GM12864 (cell line): Measurements from ENCODE around the gene RALY.

ENCODE experiments used
- DNase-seq: peaks from one replicate; pipeline ENCODE4 v3.0.0-alpha.2; 2011; ENCODE audit warnings: low read depth
- H3K4me3 ChIP-seq: 2 replicates; pipeline ENCODE4 v1.5.1; 2011; ENCODE audit warnings: mild to moderate bottlenecking, low read depth, low read length, control low read depth
- CTCF ChIP-seq: IDR thresholded peaks from 2 replicates; pipeline ENCODE4 v1.5.1; 2011; ENCODE audit warnings: low read depth, mild to moderate bottlenecking, moderate library complexity, low read length, control low read depth, inconsistent platforms; ENCODE audit errors: missing control alignments

Gene RALY

GRCh38 chr20:34083137-34083536 lies 89.4 kb downstream of the RALY start:
- DNase-seq = no peak
- no peak overlapping the region for H3K4me3 ChIP-seq
- TF ChIP-seq CTCF = no peak

GRCh38 chr20:34083781-34084180 lies 90.1 kb downstream of the RALY start:
- TF ChIP-seq CTCF = no peak
- no peak for DNase-seq
- no peak overlapping the region for H3K4me3 ChIP-seq

DNA sequence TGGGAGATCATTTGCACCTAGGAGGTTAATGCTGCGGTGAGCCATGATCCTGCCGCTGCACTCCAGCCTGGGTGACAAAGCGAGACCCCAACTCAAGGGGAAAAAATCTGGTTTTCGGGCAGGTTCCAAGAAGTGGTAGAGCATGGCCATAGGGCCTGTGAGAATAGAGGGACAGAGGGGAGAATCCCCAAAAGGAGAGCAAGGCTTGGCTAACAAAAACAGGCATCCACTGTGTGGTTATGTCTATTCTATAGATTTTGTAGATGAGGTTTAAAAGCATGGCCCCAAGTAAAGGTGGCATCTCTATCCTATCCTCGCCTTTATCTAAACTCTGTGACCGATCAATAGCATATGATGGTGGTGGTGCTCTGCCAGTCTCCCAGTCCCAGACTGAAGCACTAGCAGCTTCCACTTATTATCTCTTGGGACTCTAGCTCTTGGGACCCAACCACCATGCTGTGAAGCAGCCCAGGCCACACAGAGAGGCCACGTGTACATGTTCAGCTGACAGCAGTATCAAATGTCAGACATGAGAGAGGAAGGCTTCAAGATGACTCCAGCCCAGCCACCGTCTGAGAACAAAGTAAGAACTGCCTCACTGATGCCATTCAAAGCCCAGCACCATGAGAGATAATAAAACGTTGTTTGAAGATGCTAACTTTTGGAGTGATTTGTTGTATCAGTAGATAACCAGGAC lies 90.7 kb downstream of the RALY start:
- DNase-seq = no peak
- no peak for TF ChIP-seq CTCF

GRCh38 chr20:34085544-34086040 lies 91.9 kb downstream of the RALY start:
- TF ChIP-seq CTCF = no peak
- H3K4me3 ChIP-seq = no peak overlapping the region
- DNase-seq = no peak

More for the DNA sequence above, 90.7 kb downstream of the RALY start:
- H3K4me3 ChIP-seq = no peak overlapping the region

- H3K4me3 ChIP-seq = no peak overlapping the region
- no peak for TF ChIP-seq CTCF
These were observed 94.8 kb downstream of the RALY start for GRCh38 chr20:34088305-34089174.

GRCh38 chr20:34089175-34089479 lies 95.4 kb downstream of the RALY start:
- TF ChIP-seq CTCF = no peak
- DNase-seq = no peak
- no peak overlapping the region for H3K4me3 ChIP-seq

More at GRCh38 chr20:34088305-34089174, 94.8 kb downstream of the RALY start:
- no peak for DNase-seq
